Thyroid gland (tissue), 4 donors: Measurements from ENCODE around the gene RPL23. TPM values are rescaled to one million over a fixed set of nuclear protein-coding genes. Genes with fewer than 3 reads are reported as not detected.

Experiments used
- DNase-seq, 2 donors: peaks; one replicate each; pipeline ENCODE4 v3.0.0-alpha.2; 2019
- H3K27ac ChIP-seq, 3 donors: fragments of 200-600 bp; sonication (generic); 1 replicate in 2 of 3; 2 replicates in 1 of 3; pipeline ENCODE4 v1.5.1; 2016 to 2019; ENCODE audit warnings: mild to moderate bottlenecking in 1 of 3, moderate library complexity in 1 of 3
- H3K27me3 ChIP-seq: fragments of 200-600 bp; sonication (generic); one replicate; pipeline ENCODE4 v1.5.1; 2019
- H3K36me3 ChIP-seq, 2 donors: fragments of 200-600 bp; sonication (generic); one replicate each; pipeline ENCODE4 v1.5.1; 2016 to 2019
- H3K4me1 ChIP-seq, 2 donors: fragments of 200-600 bp; sonication (generic); one replicate each; pipeline ENCODE4 v1.5.1; 2017 to 2019
- H3K4me3 ChIP-seq, 3 donors: fragments of 200-600 bp; sonication (generic); replicated peaks in 1 of 3; 1 replicate in 2 of 3; 2 replicates in 1 of 3; pipeline ENCODE4 v1.5.1; 2016; ENCODE audit warnings: mild to moderate bottlenecking in 1 of 3
- H3K9me3 ChIP-seq: fragments of 200-600 bp; sonication (generic); one replicate; pipeline ENCODE4 v1.5.1; 2017
- CTCF ChIP-seq, 6 experiments: fragments of 200-600 bp in 3 of 6; fragments of 450-650 bp in 3 of 6; sonication (generic) in 3 of 6; IDR thresholded peaks; one replicate each; pipeline ENCODE4 v1.5.1; 2016 to 2019; ENCODE audit warnings: antibody characterized with exemption in 6 of 6, mild to moderate bottlenecking in 2 of 6, inconsistent platforms in 1 of 6, moderate library complexity in 1 of 6
- POLR2A ChIP-seq, 2 donors: fragments of 450-650 bp; IDR thresholded peaks; one replicate each; pipeline ENCODE4 v1.6.1; 2017; ENCODE audit warnings: antibody characterized with exemption in 2 of 2, mild to moderate bottlenecking in 2 of 2, moderate library complexity in 1 of 2
- whole genome bisulfite sequencing, 2 donors: methylation state at CpG; one replicate each; pipeline ENCODE4 v1.1.5; 2017; 5-methylcytosine and 5-hydroxymethylcytosine counted together
- intact Hi-C: fragments of 100-400 bp; cut with DNase I; formaldehyde crosslinking; loops from one replicate; pipeline ENCODE4 v1.15.1; 2023
- total RNA-seq, 4 donors: library from RNA; depleted of rRNA; stranded (reverse); fragments of >200 nt; gene quantifications; one replicate each; pipeline ENCODE4 v1.2.3, GENCODE V29; 2016

Gene RPL23
- total RNA-seq, 4 donors from 2014 or later: 1,055 to 2,735 (median 1,279) TPM

- DNase-seq: peak in 1 of 2 donors; percentile 79
- 73 to 79% methylated on average over 13 of the region's 13 CpGs for WGBS, 2 donors
- intact Hi-C loops: no loop called here
- H3K4me3 ChIP-seq: no peak overlapping the region
- no peaks in the 10 kb centered on the region for H3K4me1 ChIP-seq
- H3K9me3 ChIP-seq: no peaks in the 10 kb centered on the region
- H3K27ac ChIP-seq: no peak overlapping the region
- TF ChIP-seq POLR2A (IDR thresholded peaks at IDR 0.05) (no peak), CTCF (IDR thresholded peaks at IDR 0.05) (no peak)
- peaks cover 4 to 19% of the 10 kb centered on the region in 2 donors for H3K36me3 ChIP-seq
- H3K27me3 ChIP-seq: no peaks in the 10 kb centered on the region
Measured at GRCh38 chr17:38844261-38844757, 9.2 kb downstream of the RPL23 start.

DNA sequence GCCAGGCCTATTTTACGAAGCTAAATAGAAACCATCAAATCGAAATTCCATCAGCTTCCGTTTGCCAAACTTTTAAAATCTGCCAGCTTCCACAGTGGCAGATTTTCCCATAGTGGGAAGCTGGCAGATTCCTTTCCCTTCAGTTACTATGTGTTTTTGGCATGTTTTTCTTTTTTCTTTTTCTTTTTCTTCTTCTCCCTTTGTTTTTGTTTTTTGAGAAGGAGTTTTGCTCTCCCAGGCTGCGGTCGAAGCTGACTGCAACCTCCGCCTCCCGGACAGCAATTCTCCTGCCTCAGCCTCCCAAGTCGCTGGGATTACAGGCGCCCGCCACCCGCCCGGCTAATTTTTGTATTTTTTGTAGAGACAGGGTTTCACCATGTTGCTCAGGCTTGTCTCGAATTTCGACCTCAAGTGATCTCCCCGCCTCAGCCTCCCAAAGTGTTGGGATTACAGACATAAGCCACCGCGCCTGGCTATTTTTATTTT, 27.7 kb downstream of the RPL23 start:
- DNase-seq: no peak
- peaks cover 2 to 4% of the 10 kb centered on the region in 2 donors for H3K36me3 ChIP-seq

GRCh38 chr17:38824899-38825761, 28.4 kb downstream of the RPL23 start, which contains the start of gene CWC25:
Gene CWC25, minus strand, starts transcription at chr17:38825321. Its CDS starts 138 bp downstream, at chr17:38825183.
- peaks cover 9 to 10% of the 10 kb centered on the region in 2 donors for H3K36me3 ChIP-seq
- TF ChIP-seq CTCF (IDR thresholded peaks at IDR 0.05) (peak in 1 of 6 experiments; percentile 10), POLR2A (IDR thresholded peaks at IDR 0.05) (peak in 1 of 2 donors; percentile 90)
- DNase-seq: peak; percentile 89 to 90
- no peaks in the 10 kb centered on the region for H3K9me3 ChIP-seq
- peak within 1 kb of the TSS; percentile 96 to 99 (median 98) for H3K27ac ChIP-seq
- H3K27me3 ChIP-seq: no peaks in the 10 kb centered on the region
- peak within 1 kb of the TSS; percentile 65 to 97 (median 76) for H3K4me3 ChIP-seq
- peaks cover 14 to 16% of the 10 kb centered on the region in 2 donors for H3K4me1 ChIP-seq
- intact Hi-C loops: no loop called here
- WGBS, 2 donors: 1 to 3% methylated on average over 44 to 45 of the region's 55 CpGs

More for the DNA sequence above, 27.7 kb downstream of the RPL23 start:
- no peaks in the 10 kb centered on the region for H3K27me3 ChIP-seq
- intact Hi-C loops: loop anchor here (2.0 kb wide), 1 partner anchor 27 kb away; the partner anchor contains the start of gene RPL23
- 94% methylated on average over 17 of the region's 17 CpGs for WGBS, 2 donors
- H3K9me3 ChIP-seq: no peaks in the 10 kb centered on the region
- TF ChIP-seq CTCF (IDR thresholded peaks at IDR 0.05) (no peak), POLR2A (IDR thresholded peaks at IDR 0.05) (no peak)
- H3K4me3 ChIP-seq: peak overlapping the region in 2 of 3 donors; percentile 65 to 76
- H3K27ac ChIP-seq: peak overlapping the region; percentile 96 to 99 (median 98)
- peaks cover 14 to 16% of the 10 kb centered on the region in 2 donors for H3K4me1 ChIP-seq

GRCh38 chr17:38815576-38816193, 37.8 kb downstream of the RPL23 start:
- H3K36me3 ChIP-seq: peaks cover 55 to 59% of the 10 kb centered on the region in 2 donors
- H3K4me3 ChIP-seq: no peak overlapping the region
- H3K27ac ChIP-seq: no peak overlapping the region
- 83 to 86% methylated on average over 8 of the region's 8 CpGs for WGBS, 2 donors
- H3K4me1 ChIP-seq: no peaks in the 10 kb centered on the region
- DNase-seq: no peak
- intact Hi-C loops: no loop called here
- TF ChIP-seq POLR2A (IDR thresholded peaks at IDR 0.05): no peak
- no peak for TF ChIP-seq CTCF (IDR thresholded peaks at IDR 0.05)
- H3K27me3 ChIP-seq: no peaks in the 10 kb centered on the region
- no peaks in the 10 kb centered on the region for H3K9me3 ChIP-seq
